HG03108 (cell line): ENCODE data around the gene APOBEC2.

ENCODE experiments used
- ATAC-seq: cut with Tn5 transposase; IDR thresholded peaks from one replicate; pipeline ENCODE4 v1.9.1; 2021; ENCODE audit warnings: moderate library complexity; ENCODE audit not compliant: unreplicated experiment

APOBEC2 gene

GRCh38 chr6:41083072-41083471, 30.1 kb downstream of the APOBEC2 start:
- no peak for ATAC-seq

- ATAC-seq: no peak
These were observed 32.2 kb downstream of the APOBEC2 start for GRCh38 chr6:41085182-41085581.

- ATAC-seq: no peak
These were observed 35.4 kb downstream of the APOBEC2 start for GRCh38 chr6:41088451-41088850.

- no peak for ATAC-seq
These were observed 38.1 kb downstream of the APOBEC2 start for GRCh38 chr6:41090841-41091761.

- ATAC-seq: no peak
These were observed 39.6 kb downstream of the APOBEC2 start for GRCh38 chr6:41092421-41093140.

GRCh38 chr6:41093729-41094128, 40.7 kb downstream of the APOBEC2 start:
- ATAC-seq: no peak

- no peak for ATAC-seq
These were observed 44.6 kb downstream of the APOBEC2 start for GRCh38 chr6:41097467-41098090.

- no peak for ATAC-seq
These were observed 45.4 kb downstream of the APOBEC2 start for GRCh38 chr6:41098366-41098765.

GRCh38 chr6:41100871-41101287, 47.9 kb downstream of the APOBEC2 start:
- no peak for ATAC-seq

GRCh38 chr6:41103847-41104246, 50.8 kb downstream of the APOBEC2 start:
- no peak for ATAC-seq

GRCh38 chr6:41111017-41111416, 58.0 kb downstream of the APOBEC2 start:
- ATAC-seq: no peak
